NCI-H1930 (cell line): ENCODE results near the gene GADL1.

ENCODE experiments used
- DNase-seq, 2 experiments: peaks; one replicate each; lab custom pipeline; 2025; lab: John Stamatoyannopoulos, UW

GADL1 gene

GRCh38 chr3:30894521-30895251 lies at the start of gene GADL1:
GADL1 (minus strand) TSS chr3:30894661; CDS start chr3:30894614, 47 bp downstream.
- DNase-seq = peak; percentile 36 to 48

GRCh38 chr3:30944124-30944523 lies 49.7 kb upstream of the GADL1 start:
- no peak for DNase-seq

GRCh38 chr3:30943206-30943605 lies 48.7 kb upstream of the GADL1 start:
- DNase-seq = no peak

- DNase-seq = no peak
These were observed 46.9 kb upstream of the GADL1 start for GRCh38 chr3:30941342-30941741.

GRCh38 chr3:30940740-30941139 lies 46.3 kb upstream of the GADL1 start:
- DNase-seq = no peak

GRCh38 chr3:30934208-30934550 lies 39.7 kb upstream of the GADL1 start:
- peak; percentile 57 to 70 for DNase-seq

GRCh38 chr3:30933478-30934207 lies 39.2 kb upstream of the GADL1 start:
- peak; percentile 57 to 62 for DNase-seq

GRCh38 chr3:30932513-30933098 lies 38.1 kb upstream of the GADL1 start:
- no peak for DNase-seq

GRCh38 chr3:30924763-30925162 lies 30.3 kb upstream of the GADL1 start:
- DNase-seq = no peak

GRCh38 chr3:30919564-30919963 lies 25.1 kb upstream of the GADL1 start:
- no peak for DNase-seq

GRCh38 chr3:30918761-30919160 lies 24.3 kb upstream of the GADL1 start:
- no peak for DNase-seq

- no peak for DNase-seq
These were observed 21.3 kb upstream of the GADL1 start for GRCh38 chr3:30915782-30916181.

- DNase-seq = no peak
These were observed 20.2 kb upstream of the GADL1 start for GRCh38 chr3:30914696-30915095.

- DNase-seq = no peak
These were observed 18.7 kb upstream of the GADL1 start for GRCh38 chr3:30913176-30913575.

- DNase-seq = no peak
These were observed 17.8 kb upstream of the GADL1 start for GRCh38 chr3:30912301-30912700.

- DNase-seq = peak; percentile 22 to 30
These were observed 14.1 kb upstream of the GADL1 start for GRCh38 chr3:30908456-30909037.

GRCh38 chr3:30904996-30905395 lies 10.5 kb upstream of the GADL1 start:
- no peak for DNase-seq

GRCh38 chr3:30895329-30895728 lies 868 bp upstream of the GADL1 start:
- no peak for DNase-seq

- no peak for DNase-seq
These were observed 659 bp downstream of the GADL1 start for GRCh38 chr3:30893678-30894325.

GRCh38 chr3:30890907-30891306 lies 3.6 kb downstream of the GADL1 start:
- DNase-seq = no peak

- no peak for DNase-seq
These were observed 7.6 kb downstream of the GADL1 start for GRCh38 chr3:30886888-30887287.

GRCh38 chr3:30878862-30879261 lies 15.6 kb downstream of the GADL1 start:
- DNase-seq = no peak
